ENCODE results near the gene LRRC59. TPM values are rescaled to one million over a fixed set of nuclear protein-coding genes. Genes with fewer than 3 reads are reported as not detected.

LRRC59 gene
- total and polyA plus RNA-seq, 2 of the 13 experiments (the other 11 are each of a cell fraction or from before 2014, with no cell fraction given): 87.3 to 222 TPM

- TF ChIP-seq SNAPC4 (CRISPR knock-in tag; IDR thresholded peaks at IDR 0.05) (peak; percentile 46; the same call in 1 of the 2 replicates), AHR (CRISPR knock-in tag; IDR thresholded peaks at IDR 0.05) (peak; percentile 98), TAF15 (IDR thresholded peaks at IDR 0.05; ENCODE audit: low read depth, low read length, poor library complexity, severe bottlenecking) (no peak), DZIP1 (CRISPR knock-in tag; IDR thresholded peaks at IDR 0.05) (peak; percentile 95), ZNF503 (CRISPR knock-in tag; IDR thresholded peaks at IDR 0.05) (peak; percentile 94), CSRNP1 (CRISPR knock-in tag; IDR thresholded peaks at IDR 0.05) (peak; percentile 99), NFE2L1 (CRISPR knock-in tag; IDR thresholded peaks at IDR 0.05; ENCODE audit: borderline replicate concordance) (peak; percentile 82; the same call in 1 of the 2 replicates), NONO (IDR thresholded peaks at IDR 0.05) (no peak), NONO (CRISPR knock-in tag; conservative IDR thresholded peaks at IDR 0.05) (peak; percentile 100), SMAD3 (CRISPR knock-in tag; IDR thresholded peaks at IDR 0.05) (peak; percentile 97), ZFP91 (CRISPR knock-in tag; IDR thresholded peaks at IDR 0.05; ENCODE audit: borderline replicate concordance) (peak; percentile 98), ZNF275 (CRISPR knock-in tag; IDR thresholded peaks at IDR 0.05; ENCODE audit: borderline replicate concordance) (peak; percentile 76), ZNF768 (CRISPR knock-in tag; IDR thresholded peaks at IDR 0.05) (peak; percentile 88)
These were observed at the start of gene LRRC59 (continued) for GRCh38 chr17:50397111-50397918.

All from HepG2 (cell line).